Measurements from ENCODE around the gene KRTAP20-4.

GRCh38 chr21:30628109-30628508 is 7.7 kb downstream of the KRTAP20-4 start:
- TF ChIP-seq CTCF (IDR thresholded peaks at IDR 0.05; ENCODE audit: low read depth, low read length) (no peak), EZH2phosphoT487 (IDR thresholded peaks at IDR 0.05; ENCODE audit: low read depth) (no peak)

Data from OCI-LY3 (cell line).